Psoas muscle (tissue), 8 donors: ENCODE measurements around the gene SERPINE1. TPM values are rescaled to one million over a fixed set of nuclear protein-coding genes. Genes with fewer than 3 reads are reported as not detected.

ENCODE experiments used
- ATAC-seq, 4 donors: fragments of 200-7000 bp; cut with Tn5 transposase; one replicate each; pipeline ENCODE4 v1.9.1; 2020; ENCODE audit warnings: moderate library complexity in 3 of 4, mild to moderate bottlenecking in 2 of 4
- DNase-seq, 2 donors: peaks; one replicate each; pipeline ENCODE4 v3.0.0-alpha.2; 2020
- H3K27ac ChIP-seq: fragments of 200-600 bp; one replicate; pipeline ENCODE4 v1.8.0; 2022
- H3K27me3 ChIP-seq, 3 donors: fragments of 200-600 bp in 1 of 3; one replicate each; pipeline versions ENCODE4 v1.6.1 to v1.8.0; 2013 to 2022; ENCODE audit warnings: low read length in 2 of 3, mild to moderate bottlenecking in 2 of 3, moderate library complexity in 1 of 3; ENCODE audit not compliant: insufficient read depth in 3 of 3
- H3K36me3 ChIP-seq, 2 donors: fragments of 200-600 bp in 1 of 2; one replicate each; pipeline versions ENCODE4 v1.6.1 to v1.8.0; 2013 to 2022; ENCODE audit warnings: low read depth in 1 of 2, mild to moderate bottlenecking in 1 of 2, moderate library complexity in 1 of 2; ENCODE audit not compliant: insufficient read depth in 1 of 2
- H3K4me1 ChIP-seq: fragments of 200-600 bp; one replicate; pipeline ENCODE4 v1.8.0; 2022
- H3K4me3 ChIP-seq: fragments of 200-600 bp; one replicate; pipeline ENCODE4 v1.8.0; 2022; ENCODE audit warnings: mild to moderate bottlenecking
- H3K9me3 ChIP-seq: fragments of 200-600 bp; one replicate; pipeline ENCODE4 v1.8.0; 2022
- WGBS, 3 donors: extraction: QIAGEN DNeasy Blood & Tissue Kit; methylation state at CpG; one replicate each; pipeline versions ENCODE4 v1.1.6 to v1.1.7; 2013; 5-methylcytosine and 5-hydroxymethylcytosine counted together
- intact Hi-C, 2 donors: fragments of 100-400 bp; cut with DNase I; formaldehyde crosslinking; loops; one replicate each; pipeline versions ENCODE4 v1.11.0 to v1.14.2; 2022
- polyA plus RNA-seq, 3 donors: library from polyadenylated mRNA; stranded (reverse); fragments of 200-250 nt; gene quantifications; one replicate each; pipeline ENCODE4 v1.2.3, GENCODE V29; 2013
- total RNA-seq, 4 donors: library from RNA; stranded (reverse); fragmentation: NEBNext Ultra II Directional in 2 of 4; extraction: Animal tissue kit (Norgen Biotek cat#: 25700) in 2 of 4; gene quantifications; one replicate each; pipeline versions ENCODE4 v1.2.1 to v1.2.4, GENCODE V29; 2021 to 2023
- TF ChIP-seq, protein P1 (sequence below): fragments of 200-600 bp; IDR thresholded peaks from one replicate; pipeline ENCODE4 v1.8.0; 2022; ENCODE audit warnings: antibody characterized with exemption
- donor health status: healthy with polysubstance abuse.
- donor health status: DM: no; HTN: no; CAD: no; lungs with moderate emphysema.
- donor health status: Bipolar disorder and iron deficiency.
- donor health status: healthy.
- donor health status: DM: yes; HTN: yes; CAD: no.
- donor health status: DM: no; HTN: no; CAD: no.
- donor health status: DM: no; HTN: no; CAD: no.
- donor health status: DM: yes; HTN: yes; CAD: no.

The SERPINE1 gene
- total and polyA plus RNA-seq, 7 donors = 4.3 to 269 (median 7.2) TPM

DNA sequence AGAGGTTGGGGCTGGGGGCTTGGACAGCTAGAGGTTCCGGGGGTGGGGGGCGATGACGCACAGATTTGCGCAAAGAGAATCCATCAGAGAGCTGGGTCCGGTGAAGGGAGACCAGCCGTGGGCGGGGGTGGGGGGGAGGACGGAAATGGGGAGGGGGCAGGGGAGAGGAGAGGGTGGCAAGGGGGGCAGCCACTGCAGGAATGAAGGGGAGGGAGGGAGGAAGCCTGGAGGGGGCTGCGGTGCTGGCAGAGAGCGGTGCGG is 39.7 kb downstream of the SERPINE1 start:
- Histone ChIP-seq H3K4me1 (peaks cover 4% of the 10 kb centered on the region), H3K4me3 (no peak overlapping the region), H3K27ac (no peak overlapping the region), H3K36me3 (no peaks in the 10 kb centered on the region), H3K9me3 (no peaks in the 10 kb centered on the region), H3K27me3 (peaks cover 0 to 96% (median 55%) of the 10 kb centered on the region in 3 donors)
- DNase-seq (no peak), ATAC-seq (no peak)
- TF ChIP-seq, protein P1, sequence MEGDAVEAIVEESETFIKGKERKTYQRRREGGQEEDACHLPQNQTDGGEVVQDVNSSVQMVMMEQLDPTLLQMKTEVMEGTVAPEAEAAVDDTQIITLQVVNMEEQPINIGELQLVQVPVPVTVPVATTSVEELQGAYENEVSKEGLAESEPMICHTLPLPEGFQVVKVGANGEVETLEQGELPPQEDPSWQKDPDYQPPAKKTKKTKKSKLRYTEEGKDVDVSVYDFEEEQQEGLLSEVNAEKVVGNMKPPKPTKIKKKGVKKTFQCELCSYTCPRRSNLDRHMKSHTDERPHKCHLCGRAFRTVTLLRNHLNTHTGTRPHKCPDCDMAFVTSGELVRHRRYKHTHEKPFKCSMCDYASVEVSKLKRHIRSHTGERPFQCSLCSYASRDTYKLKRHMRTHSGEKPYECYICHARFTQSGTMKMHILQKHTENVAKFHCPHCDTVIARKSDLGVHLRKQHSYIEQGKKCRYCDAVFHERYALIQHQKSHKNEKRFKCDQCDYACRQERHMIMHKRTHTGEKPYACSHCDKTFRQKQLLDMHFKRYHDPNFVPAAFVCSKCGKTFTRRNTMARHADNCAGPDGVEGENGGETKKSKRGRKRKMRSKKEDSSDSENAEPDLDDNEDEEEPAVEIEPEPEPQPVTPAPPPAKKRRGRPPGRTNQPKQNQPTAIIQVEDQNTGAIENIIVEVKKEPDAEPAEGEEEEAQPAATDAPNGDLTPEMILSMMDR = no peak
- intact Hi-C loops = no loop called here
- 0 to 3% (median 2%) methylated on average over 10 to 11 of the region's 11 CpGs for WGBS, 3 donors

DNA sequence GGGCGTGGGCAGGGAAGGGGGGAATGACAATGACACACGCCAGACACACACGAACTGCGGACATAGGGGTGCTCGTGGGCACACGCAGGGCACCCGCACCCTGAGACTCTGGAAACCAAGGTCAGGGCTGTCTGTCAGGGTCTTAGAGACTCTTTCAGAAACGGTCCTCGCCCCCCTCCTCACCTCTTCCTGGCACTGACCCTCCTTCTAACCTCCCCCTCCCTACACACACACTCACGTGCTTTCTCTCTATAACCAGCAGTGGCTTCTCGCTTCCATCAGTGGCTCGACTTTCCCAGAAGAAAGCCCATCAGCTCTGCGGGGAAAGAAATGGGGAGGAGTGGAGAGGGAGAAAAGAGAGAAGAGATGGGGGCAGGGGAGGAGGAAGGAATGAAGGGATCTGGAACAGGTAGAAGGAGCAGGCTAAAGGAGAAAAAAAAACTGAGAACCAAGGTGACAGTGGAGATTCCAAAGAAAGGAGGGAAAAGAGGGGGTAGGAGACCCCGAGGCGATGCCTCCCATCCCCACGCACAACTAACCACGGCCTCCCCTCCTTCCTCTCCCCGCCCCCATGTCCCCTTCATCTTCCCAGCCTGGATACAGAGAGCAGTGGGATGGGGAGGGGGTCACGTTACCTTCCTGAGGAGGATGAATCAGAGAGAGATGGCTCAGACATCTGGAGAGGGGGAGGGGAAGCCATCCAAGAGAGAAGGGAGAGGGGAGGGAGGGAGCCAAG is 40.2 kb downstream of the SERPINE1 start:
- Histone ChIP-seq H3K9me3 (no peaks in the 10 kb centered on the region), H3K4me1 (peaks cover 5% of the 10 kb centered on the region), H3K27me3 (peaks cover 0 to 96% (median 58%) of the 10 kb centered on the region in 3 donors), H3K36me3 (no peaks in the 10 kb centered on the region), H3K4me3 (no peak overlapping the region), H3K27ac (no peak overlapping the region)
- no peak for ATAC-seq
- WGBS, 3 donors = 0 to 1% (median 0%) methylated on average over 14 to 19 of the region's 19 CpGs
- TF ChIP-seq, protein P1 = no peak
- no peak for DNase-seq
- intact Hi-C loops = no loop called here

DNA sequence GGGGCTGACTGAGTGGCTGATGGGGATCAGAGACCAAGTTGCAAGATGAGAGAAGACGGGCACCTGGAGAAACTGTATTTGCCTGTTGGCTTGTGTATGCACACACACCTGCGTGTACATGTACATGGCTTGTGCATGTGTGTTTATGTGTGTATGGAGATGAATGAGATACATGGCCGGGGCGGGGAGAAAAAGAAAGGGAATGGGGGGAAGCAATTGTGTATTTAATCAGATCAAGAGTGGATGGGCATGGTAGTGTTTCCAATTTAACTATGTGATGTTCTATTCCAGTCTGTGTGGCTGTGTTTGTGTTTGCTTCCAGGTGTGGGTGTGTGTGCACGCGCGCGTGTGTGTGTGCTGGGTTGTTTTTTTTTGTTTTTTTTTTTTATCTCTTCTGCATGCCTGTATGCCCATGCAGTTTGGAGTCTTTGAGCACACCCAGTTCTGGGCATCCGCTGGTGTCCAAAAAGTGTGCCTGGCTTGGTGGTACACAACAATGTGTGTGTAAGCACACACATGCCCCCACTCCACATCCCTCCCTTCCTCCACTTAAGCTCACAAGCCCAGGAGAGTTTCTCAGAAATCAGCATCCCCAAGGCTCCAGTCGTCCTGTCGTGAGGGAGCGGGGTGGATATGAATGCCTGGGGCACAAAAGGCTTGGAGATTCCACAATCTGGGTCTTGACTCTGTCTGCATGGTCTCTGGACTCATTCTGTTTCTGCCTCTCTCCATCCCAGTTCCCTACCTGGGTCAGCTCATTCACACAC is 40.9 kb downstream of the SERPINE1 start:
- H3K9me3 ChIP-seq = no peaks in the 10 kb centered on the region
- DNase-seq = no peak
- peaks cover 12% of the 10 kb centered on the region for H3K4me1 ChIP-seq
- no peak for ATAC-seq
- peaks cover 0 to 96% (median 62%) of the 10 kb centered on the region in 3 donors for H3K27me3 ChIP-seq
- H3K27ac ChIP-seq = no peak overlapping the region
- TF ChIP-seq, protein P1 = no peak
- H3K4me3 ChIP-seq = no peak overlapping the region
- 2 to 4% (median 3%) methylated on average over 12 of the region's 12 CpGs for WGBS, 3 donors
- no peaks in the 10 kb centered on the region for H3K36me3 ChIP-seq
- intact Hi-C loops = loop anchor here in 1 of 2 donors (2.0 kb wide), 1 partner anchor 25 kb away; no protein-coding TSS in a partner anchor

DNA sequence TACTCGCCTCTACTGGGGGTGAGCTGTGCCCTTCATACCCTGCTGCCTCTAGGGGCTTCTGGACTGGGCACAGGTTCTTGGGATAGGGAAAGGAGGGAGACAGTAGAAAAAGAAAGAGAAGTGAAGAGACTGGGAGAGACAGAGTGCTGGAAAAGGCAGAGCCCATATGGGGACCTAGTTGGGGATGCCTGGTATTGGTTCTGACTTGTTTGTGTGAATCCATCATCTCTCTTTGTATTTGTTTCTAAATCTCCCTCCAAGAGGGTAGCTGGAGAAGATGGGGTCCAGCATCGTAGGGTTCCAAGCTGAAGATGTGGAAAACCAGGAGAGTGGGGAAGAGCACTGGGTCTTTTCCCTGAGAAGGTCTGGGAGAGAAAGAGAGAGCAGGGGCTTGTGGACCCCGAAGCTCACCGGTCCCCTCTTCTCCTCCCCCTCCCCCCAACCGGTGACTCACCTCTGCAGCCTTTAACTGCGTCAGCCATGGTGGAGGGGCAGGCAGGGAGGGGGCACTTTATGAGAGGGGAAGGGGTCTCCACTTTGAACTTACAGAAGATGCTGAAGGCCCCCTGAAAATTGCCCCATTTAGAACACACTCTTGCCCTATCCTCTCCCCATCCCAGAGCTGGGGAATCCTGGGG is 41.6 kb downstream of the SERPINE1 start:
- 0 to 7% (median 1%) methylated on average over 4 to 6 of the region's 6 CpGs for WGBS, 3 donors
- intact Hi-C loops = loop anchor here in 1 of 2 donors (2.0 kb wide), 1 partner anchor 26 kb away; no protein-coding TSS in a partner anchor

More for the DNA sequence above, 41.6 kb downstream of the SERPINE1 start:
- Histone ChIP-seq H3K4me1 (peaks cover 19% of the 10 kb centered on the region), H3K9me3 (no peaks in the 10 kb centered on the region), H3K4me3 (no peak overlapping the region), H3K27ac (no peak overlapping the region), H3K36me3 (no peaks in the 10 kb centered on the region), H3K27me3 (peaks cover 0 to 98% (median 66%) of the 10 kb centered on the region in 3 donors)
- ATAC-seq = no peak
- DNase-seq = no peak
- TF ChIP-seq, protein P1 = no peak
